Activated T-cell treated with anti-CD3 and anti-CD28 coated beads, Interleukin-2, amount 50 U/mL, for 72 hours (primary cell): ENCODE measurements around the gene EIF4G3. TPM values are rescaled to one million over a fixed set of nuclear protein-coding genes. Genes with fewer than 3 reads are reported as not detected.

Source experiments
- ATAC-seq, 2 donors: fragments of 150-1000 bp; cut with Tn5 transposase; replicated peaks in 1 of 2; 2 replicates each; pipeline ENCODE4 v1.10.0; 2021; ENCODE audit warnings: moderate library complexity in 2 of 2, mild to moderate bottlenecking in 1 of 2
- DNase-seq, 2 donors: peaks; one replicate each; pipeline ENCODE4 v3.0.0; 2021 to 2022; ENCODE audit warnings: mixed read lengths in 1 of 2
- H3K27ac Mint-ChIP-seq: one replicate; pipeline ENCODE4 v1.8.0; 2022; ENCODE audit warnings: mild to moderate bottlenecking, moderate library complexity, mixed read lengths
- H3K27me3 Mint-ChIP-seq: one replicate; pipeline ENCODE4 v1.8.0; 2022; ENCODE audit warnings: low read depth, mixed read lengths
- H3K36me3 Mint-ChIP-seq, 2 donors: one replicate each; pipeline ENCODE4 v1.8.0; 2022; ENCODE audit warnings: mixed read lengths in 2 of 2, mild to moderate bottlenecking in 1 of 2; ENCODE audit not compliant: insufficient read depth in 2 of 2
- H3K4me1 Mint-ChIP-seq: one replicate; pipeline ENCODE4 v1.8.0; 2022; ENCODE audit warnings: low read depth, mixed read lengths
- H3K4me3 Mint-ChIP-seq, 2 donors: one replicate each; pipeline ENCODE4 v1.8.0; 2022; ENCODE audit warnings: mild to moderate bottlenecking in 2 of 2, mixed read lengths in 2 of 2, moderate library complexity in 2 of 2
- H3K9me3 Mint-ChIP-seq, 2 donors: one replicate each; pipeline ENCODE4 v1.8.0; 2022; ENCODE audit warnings: mixed read lengths in 2 of 2
- total RNA-seq, 2 donors: library from RNA; stranded (reverse); gene quantifications; one replicate each; pipeline ENCODE4 v1.2.3, GENCODE V29; 2022

EIF4G3 gene
- total RNA-seq, 2 donors from 2014 or later = 33.3 to 36.3 TPM

GRCh38 chr1:20988943-20989342 is 187.8 kb downstream of the EIF4G3 start:
- Mint-ChIP-seq H3K27ac (no peak overlapping the region), H3K9me3 (no peaks in the 10 kb centered on the region), H3K4me1 (peaks cover 36% of the 10 kb centered on the region), H3K36me3 (no peaks in the 10 kb centered on the region), H3K4me3 (no peak overlapping the region), H3K27me3 (no peaks in the 10 kb centered on the region)
- ATAC-seq = no peak
- DNase-seq = no peak

- Mint-ChIP-seq H3K27ac (no peak overlapping the region), H3K4me1 (peaks cover 28% of the 10 kb centered on the region), H3K9me3 (no peaks in the 10 kb centered on the region), H3K27me3 (no peaks in the 10 kb centered on the region), H3K36me3 (no peaks in the 10 kb centered on the region), H3K4me3 (no peak overlapping the region)
- DNase-seq = no peak
- ATAC-seq = no peak
These were observed 188.6 kb downstream of the EIF4G3 start for GRCh38 chr1:20987831-20988825.

GRCh38 chr1:20983297-20983889 is 193.3 kb downstream of the EIF4G3 start:
- DNase-seq (no peak), ATAC-seq (no peak)
- no peaks in the 10 kb centered on the region for H3K9me3 Mint-ChIP-seq
- peaks cover under 1% of the 10 kb centered on the region for H3K4me1 Mint-ChIP-seq
- H3K4me3 Mint-ChIP-seq = no peak overlapping the region
- no peaks in the 10 kb centered on the region for H3K36me3 Mint-ChIP-seq
- no peaks in the 10 kb centered on the region for H3K27me3 Mint-ChIP-seq
- no peak overlapping the region for H3K27ac Mint-ChIP-seq

DNA sequence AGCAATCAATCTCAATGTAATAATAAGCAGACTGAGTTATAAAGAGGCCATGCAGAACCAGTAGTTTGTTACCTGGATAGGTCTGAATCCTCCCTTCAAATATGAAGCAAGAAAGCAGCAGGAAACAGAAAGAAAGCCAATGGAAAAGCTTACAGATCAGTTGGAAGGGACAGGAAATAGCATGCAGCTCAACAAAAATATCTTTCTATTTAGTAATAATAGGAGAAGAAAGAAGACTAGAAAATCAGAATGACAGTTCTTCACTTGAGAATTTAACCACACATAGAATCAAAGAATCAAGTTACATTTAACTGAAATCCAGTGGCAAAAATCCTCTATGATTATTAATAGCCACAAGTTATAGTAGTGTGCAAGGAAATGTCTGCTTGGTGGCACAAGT is 194.4 kb downstream of the EIF4G3 start:
- no peaks in the 10 kb centered on the region for H3K27me3 Mint-ChIP-seq
- H3K4me1 Mint-ChIP-seq = no peaks in the 10 kb centered on the region
- no peaks in the 10 kb centered on the region for H3K9me3 Mint-ChIP-seq
- no peak overlapping the region for H3K27ac Mint-ChIP-seq
- ATAC-seq (no peak), DNase-seq (no peak)
- no peak overlapping the region for H3K4me3 Mint-ChIP-seq
- no peaks in the 10 kb centered on the region for H3K36me3 Mint-ChIP-seq

DNA sequence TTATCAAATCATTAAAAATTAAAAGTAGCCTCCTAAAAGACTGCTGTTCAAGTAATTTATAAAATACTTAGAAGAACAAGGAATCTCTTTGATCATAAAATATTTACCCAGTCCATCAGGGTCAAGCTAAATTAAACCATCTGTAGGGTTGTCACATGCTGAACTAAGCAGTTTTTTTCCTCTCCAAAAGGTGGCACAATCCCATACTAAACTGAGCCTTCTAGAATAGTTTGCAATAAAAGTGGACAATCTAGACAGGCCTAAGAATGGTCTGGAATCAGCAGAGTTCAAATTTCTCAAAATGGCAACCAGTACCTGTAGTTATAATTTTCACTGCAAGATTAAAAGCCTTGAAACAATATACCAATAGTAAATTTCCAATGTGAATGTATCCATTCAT is 194.8 kb downstream of the EIF4G3 start:
- H3K36me3 Mint-ChIP-seq = no peaks in the 10 kb centered on the region
- no peaks in the 10 kb centered on the region for H3K4me1 Mint-ChIP-seq
- no peaks in the 10 kb centered on the region for H3K9me3 Mint-ChIP-seq
- no peak overlapping the region for H3K27ac Mint-ChIP-seq
- no peaks in the 10 kb centered on the region for H3K27me3 Mint-ChIP-seq
- DNase-seq (no peak), ATAC-seq (no peak)
- H3K4me3 Mint-ChIP-seq = no peak overlapping the region

DNA sequence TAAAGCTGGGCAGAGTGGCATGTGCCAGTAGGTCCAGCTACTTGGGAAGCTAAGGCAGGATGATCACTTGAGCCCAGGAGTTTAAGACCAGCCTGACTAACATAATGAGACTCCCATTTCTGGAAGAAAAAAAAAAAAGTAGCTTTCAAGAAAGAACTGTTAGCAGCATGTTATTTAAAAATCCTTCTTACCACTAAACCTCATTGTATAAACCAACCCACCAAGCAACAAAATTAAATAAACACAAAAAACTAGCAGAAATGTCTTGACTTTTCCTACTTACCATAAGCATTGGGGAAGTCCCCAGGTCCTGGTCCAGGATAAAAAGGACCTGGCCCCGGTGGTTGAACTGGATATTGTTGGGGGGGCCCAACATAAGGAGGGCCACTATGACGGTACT is 196.6 kb downstream of the EIF4G3 start:
- Mint-ChIP-seq H3K4me1 (peaks cover 2% of the 10 kb centered on the region), H3K27ac (no peak overlapping the region), H3K9me3 (no peaks in the 10 kb centered on the region), H3K4me3 (no peak overlapping the region), H3K36me3 (no peaks in the 10 kb centered on the region), H3K27me3 (no peaks in the 10 kb centered on the region)
- no peak for DNase-seq
- ATAC-seq = no peak

GRCh38 chr1:20978413-20978812 is 198.3 kb downstream of the EIF4G3 start:
- no peaks in the 10 kb centered on the region for H3K36me3 Mint-ChIP-seq
- H3K27me3 Mint-ChIP-seq = no peaks in the 10 kb centered on the region
- no peak overlapping the region for H3K27ac Mint-ChIP-seq
- H3K9me3 Mint-ChIP-seq = no peaks in the 10 kb centered on the region
- H3K4me3 Mint-ChIP-seq = no peak overlapping the region
- no peak for ATAC-seq
- peaks cover 16% of the 10 kb centered on the region for H3K4me1 Mint-ChIP-seq
- no peak for DNase-seq

GRCh38 chr1:20975668-20976067 is 201.0 kb downstream of the EIF4G3 start:
- Mint-ChIP-seq H3K27ac (no peak overlapping the region), H3K9me3 (no peaks in the 10 kb centered on the region), H3K4me3 (no peak overlapping the region), H3K27me3 (no peaks in the 10 kb centered on the region), H3K36me3 (no peaks in the 10 kb centered on the region), H3K4me1 (peaks cover 16% of the 10 kb centered on the region)
- ATAC-seq (no peak), DNase-seq (no peak)

DNA sequence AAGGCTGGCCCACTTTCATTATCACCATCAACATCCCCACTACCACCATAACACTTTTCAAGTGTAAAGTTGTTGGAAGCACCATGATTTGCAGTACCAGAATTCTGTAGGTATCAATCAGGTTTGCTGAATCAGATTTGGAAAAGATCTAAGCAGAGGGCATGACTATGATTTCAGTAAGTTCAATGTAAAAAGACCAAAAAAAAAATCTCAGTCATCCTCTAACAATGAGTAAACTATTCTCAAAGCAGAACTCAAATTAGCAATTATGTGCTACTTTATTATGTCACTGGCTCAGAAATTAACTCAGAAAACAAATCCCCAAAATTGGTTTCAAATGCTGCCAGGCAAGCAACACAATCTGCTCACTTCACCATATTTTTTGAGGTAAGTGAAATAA is 201.7 kb downstream of the EIF4G3 start:
- no peaks in the 10 kb centered on the region for H3K27me3 Mint-ChIP-seq
- DNase-seq = no peak
- ATAC-seq = peak; percentile 57 to 88
- no peak overlapping the region for H3K27ac Mint-ChIP-seq
- no peaks in the 10 kb centered on the region for H3K9me3 Mint-ChIP-seq
- H3K4me3 Mint-ChIP-seq = no peak overlapping the region
- no peaks in the 10 kb centered on the region for H3K36me3 Mint-ChIP-seq
- H3K4me1 Mint-ChIP-seq = peaks cover 16% of the 10 kb centered on the region

DNA sequence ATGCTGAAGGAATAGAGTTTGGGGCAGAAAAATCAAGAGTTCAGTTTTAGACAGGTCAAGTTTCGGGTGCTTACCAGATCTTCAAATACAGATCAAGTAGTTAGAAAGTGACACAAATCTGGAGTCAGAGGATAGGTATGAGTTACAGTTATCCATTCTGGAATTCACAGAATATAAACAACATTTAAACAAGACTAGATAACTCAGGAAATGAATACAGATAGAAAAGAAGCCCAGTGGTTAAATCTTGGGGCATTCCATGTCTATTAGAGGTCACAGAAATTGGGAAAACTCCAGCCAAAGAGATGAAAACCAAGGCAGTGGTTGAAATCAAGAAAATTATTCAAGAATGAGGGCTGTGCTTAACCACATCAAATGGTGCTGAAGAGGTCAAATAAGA is 202.6 kb downstream of the EIF4G3 start:
- H3K4me1 Mint-ChIP-seq = peaks cover 16% of the 10 kb centered on the region
- ATAC-seq = no peak
- no peaks in the 10 kb centered on the region for H3K36me3 Mint-ChIP-seq
- H3K4me3 Mint-ChIP-seq = no peak overlapping the region
- no peaks in the 10 kb centered on the region for H3K27me3 Mint-ChIP-seq
- DNase-seq = no peak
- peak overlapping the region; percentile 3 for H3K27ac Mint-ChIP-seq
- no peaks in the 10 kb centered on the region for H3K9me3 Mint-ChIP-seq

- Mint-ChIP-seq H3K27me3 (no peaks in the 10 kb centered on the region), H3K9me3 (no peaks in the 10 kb centered on the region), H3K4me3 (no peak overlapping the region), H3K27ac (no peak overlapping the region), H3K4me1 (peaks cover 16% of the 10 kb centered on the region), H3K36me3 (no peaks in the 10 kb centered on the region)
- no peak for DNase-seq
- ATAC-seq = no peak
These were observed 203.8 kb downstream of the EIF4G3 start for GRCh38 chr1:20972855-20973254.

GRCh38 chr1:20964540-20965484 is 211.9 kb downstream of the EIF4G3 start:
- DNase-seq (no peak), ATAC-seq (no peak)
- H3K9me3 Mint-ChIP-seq = no peaks in the 10 kb centered on the region
- peaks cover 7% of the 10 kb centered on the region for H3K4me1 Mint-ChIP-seq
- H3K4me3 Mint-ChIP-seq = no peak overlapping the region
- H3K27ac Mint-ChIP-seq = peak overlapping the region; percentile 18
- no peaks in the 10 kb centered on the region for H3K27me3 Mint-ChIP-seq
- peaks cover 0 to 1% of the 10 kb centered on the region in 2 donors for H3K36me3 Mint-ChIP-seq
